Measurements from ENCODE around the gene CHRM1.
"Not testable (repeated sequence)": the region's sequence is repeated elsewhere in the genome, so short reads cannot be mapped to it uniquely, and the experiment has no call there.

CHRM1 gene

DNA sequence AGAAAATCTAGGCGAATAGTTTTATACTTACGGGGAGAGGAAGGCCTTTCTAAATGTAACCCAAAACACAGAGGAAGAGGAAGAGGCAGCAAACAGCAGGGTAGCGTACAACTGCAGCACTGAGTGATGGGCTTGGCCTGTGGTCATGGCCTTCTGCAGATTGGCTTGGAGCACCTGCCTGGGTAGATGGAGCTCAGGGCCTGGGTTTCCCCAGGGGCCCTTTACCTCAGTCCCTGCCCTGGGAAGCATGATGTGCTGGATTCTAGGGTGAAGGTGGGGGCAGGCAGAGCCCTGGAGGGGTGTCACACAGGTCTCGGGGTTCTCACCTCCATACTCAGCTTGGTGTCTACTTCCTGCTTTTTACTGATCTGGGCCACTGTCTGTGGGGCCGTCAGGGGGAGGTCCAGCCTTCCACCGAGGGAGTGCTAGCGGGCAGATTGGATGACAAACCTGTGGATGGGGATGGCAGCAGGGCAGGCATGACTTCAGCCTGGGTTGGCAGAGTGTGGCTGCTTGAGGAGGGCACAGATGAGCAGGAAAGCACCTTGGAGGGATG, 27.7 kb upstream of the CHRM1 start:
- TF ChIP-seq POLR2AphosphoS5 (IDR thresholded peaks at IDR 0.05; ENCODE audit: low read depth), result no peak
- no peak for TF ChIP-seq GABPA (IDR thresholded peaks at IDR 0.05; ENCODE audit: low read depth)
- Histone ChIP-seq H3K27me3 (ENCODE audit: insufficient read depth, poor library complexity, severe bottlenecking) (peaks cover 8% of the 10 kb centered on the region), H3K27ac (replicated peaks) (no peak overlapping the region), H3K4me3 (replicated peaks; ENCODE audit: insufficient read depth, low read length) (no peak overlapping the region)
- no peak for DNase-seq (ENCODE audit: low read depth in 1 of 2, low spot score in 1 of 2)

DNA sequence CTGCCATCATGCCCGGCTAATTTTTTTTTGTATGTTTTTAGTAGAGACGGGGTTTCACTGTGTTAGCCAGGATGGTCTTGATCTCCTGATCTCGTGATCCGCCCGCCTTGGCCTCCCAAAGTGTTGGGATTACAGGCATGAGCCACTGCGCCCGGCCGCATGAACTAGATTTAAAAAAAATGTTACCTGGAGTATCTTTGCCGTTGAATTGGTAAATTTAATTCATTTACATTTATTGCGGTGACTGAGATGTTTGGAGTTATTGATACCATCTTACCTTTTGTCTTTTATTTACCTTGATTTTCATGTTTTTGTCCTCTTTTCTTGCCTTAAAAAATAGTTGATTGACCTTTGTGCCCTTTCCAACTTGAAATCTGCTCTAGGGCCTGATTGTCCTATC, 24.4 kb upstream of the CHRM1 start:
- H3K27ac ChIP-seq (replicated peaks); DNase-seq (ENCODE audit: low read depth in 1 of 2, low spot score in 1 of 2); H3K27me3 ChIP-seq (ENCODE audit: insufficient read depth, poor library complexity, severe bottlenecking); H3K4me3 ChIP-seq (replicated peaks; ENCODE audit: insufficient read depth, low read length): not testable (repeated sequence)

DNA sequence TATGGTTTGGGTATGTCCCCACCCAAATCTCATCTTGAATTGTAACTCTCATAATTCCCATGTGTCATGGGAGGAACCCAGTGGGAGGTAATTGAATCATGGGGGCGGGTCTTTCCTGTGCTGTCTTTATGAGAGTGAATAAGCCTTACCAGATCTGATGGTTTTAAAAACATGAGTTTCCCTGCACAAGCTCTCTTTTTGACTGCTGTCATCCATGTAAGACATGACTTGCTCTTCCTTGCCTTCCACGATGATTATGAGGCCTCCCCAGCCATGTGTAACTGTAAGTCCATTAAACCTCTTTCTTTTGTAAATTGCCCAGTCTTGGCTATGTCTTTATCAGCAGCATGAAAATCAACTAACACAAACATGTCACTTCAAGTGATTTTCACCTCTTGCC, 16.4 kb upstream of the CHRM1 start:
- not testable (repeated sequence) for H3K27ac ChIP-seq (replicated peaks); H3K27me3 ChIP-seq (ENCODE audit: insufficient read depth, poor library complexity, severe bottlenecking); DNase-seq (ENCODE audit: low read depth in 1 of 2, low spot score in 1 of 2); H3K4me3 ChIP-seq (replicated peaks; ENCODE audit: insufficient read depth, low read length)

DNA sequence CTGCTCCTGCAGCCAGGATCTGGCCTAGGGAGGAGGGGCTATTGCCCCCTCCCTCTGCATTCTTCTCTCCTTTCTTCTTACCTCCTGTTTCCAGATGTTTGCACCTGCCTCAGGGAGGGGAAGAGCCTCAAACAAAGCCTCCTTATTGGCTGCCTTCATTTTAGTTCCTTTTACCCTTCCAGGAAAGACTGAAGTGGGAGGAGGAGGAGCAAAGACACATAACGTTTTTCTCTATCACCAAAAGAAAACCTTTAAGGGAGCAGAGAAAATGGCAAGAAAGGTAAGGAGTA, 13.3 kb upstream of the CHRM1 start:
- Histone ChIP-seq H3K27me3 (ENCODE audit: insufficient read depth, poor library complexity, severe bottlenecking) (peaks cover 12% of the 10 kb centered on the region), H3K4me3 (replicated peaks; ENCODE audit: insufficient read depth, low read length) (no peak overlapping the region), H3K27ac (replicated peaks) (no peak overlapping the region)
- no peak for DNase-seq (ENCODE audit: low read depth in 1 of 2, low spot score in 1 of 2)
- TF ChIP-seq SPI1 (IDR thresholded peaks at IDR 0.05; ENCODE audit: borderline replicate concordance, low read depth), result no peak
- TF ChIP-seq, protein P1, sequence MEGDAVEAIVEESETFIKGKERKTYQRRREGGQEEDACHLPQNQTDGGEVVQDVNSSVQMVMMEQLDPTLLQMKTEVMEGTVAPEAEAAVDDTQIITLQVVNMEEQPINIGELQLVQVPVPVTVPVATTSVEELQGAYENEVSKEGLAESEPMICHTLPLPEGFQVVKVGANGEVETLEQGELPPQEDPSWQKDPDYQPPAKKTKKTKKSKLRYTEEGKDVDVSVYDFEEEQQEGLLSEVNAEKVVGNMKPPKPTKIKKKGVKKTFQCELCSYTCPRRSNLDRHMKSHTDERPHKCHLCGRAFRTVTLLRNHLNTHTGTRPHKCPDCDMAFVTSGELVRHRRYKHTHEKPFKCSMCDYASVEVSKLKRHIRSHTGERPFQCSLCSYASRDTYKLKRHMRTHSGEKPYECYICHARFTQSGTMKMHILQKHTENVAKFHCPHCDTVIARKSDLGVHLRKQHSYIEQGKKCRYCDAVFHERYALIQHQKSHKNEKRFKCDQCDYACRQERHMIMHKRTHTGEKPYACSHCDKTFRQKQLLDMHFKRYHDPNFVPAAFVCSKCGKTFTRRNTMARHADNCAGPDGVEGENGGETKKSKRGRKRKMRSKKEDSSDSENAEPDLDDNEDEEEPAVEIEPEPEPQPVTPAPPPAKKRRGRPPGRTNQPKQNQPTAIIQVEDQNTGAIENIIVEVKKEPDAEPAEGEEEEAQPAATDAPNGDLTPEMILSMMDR (IDR thresholded peaks at IDR 0.05; ENCODE audit: insufficient read depth, low read length), result no peak
- no peak for TF ChIP-seq GABPA (IDR thresholded peaks at IDR 0.05; ENCODE audit: low read depth)
- TF ChIP-seq, protein P2, sequence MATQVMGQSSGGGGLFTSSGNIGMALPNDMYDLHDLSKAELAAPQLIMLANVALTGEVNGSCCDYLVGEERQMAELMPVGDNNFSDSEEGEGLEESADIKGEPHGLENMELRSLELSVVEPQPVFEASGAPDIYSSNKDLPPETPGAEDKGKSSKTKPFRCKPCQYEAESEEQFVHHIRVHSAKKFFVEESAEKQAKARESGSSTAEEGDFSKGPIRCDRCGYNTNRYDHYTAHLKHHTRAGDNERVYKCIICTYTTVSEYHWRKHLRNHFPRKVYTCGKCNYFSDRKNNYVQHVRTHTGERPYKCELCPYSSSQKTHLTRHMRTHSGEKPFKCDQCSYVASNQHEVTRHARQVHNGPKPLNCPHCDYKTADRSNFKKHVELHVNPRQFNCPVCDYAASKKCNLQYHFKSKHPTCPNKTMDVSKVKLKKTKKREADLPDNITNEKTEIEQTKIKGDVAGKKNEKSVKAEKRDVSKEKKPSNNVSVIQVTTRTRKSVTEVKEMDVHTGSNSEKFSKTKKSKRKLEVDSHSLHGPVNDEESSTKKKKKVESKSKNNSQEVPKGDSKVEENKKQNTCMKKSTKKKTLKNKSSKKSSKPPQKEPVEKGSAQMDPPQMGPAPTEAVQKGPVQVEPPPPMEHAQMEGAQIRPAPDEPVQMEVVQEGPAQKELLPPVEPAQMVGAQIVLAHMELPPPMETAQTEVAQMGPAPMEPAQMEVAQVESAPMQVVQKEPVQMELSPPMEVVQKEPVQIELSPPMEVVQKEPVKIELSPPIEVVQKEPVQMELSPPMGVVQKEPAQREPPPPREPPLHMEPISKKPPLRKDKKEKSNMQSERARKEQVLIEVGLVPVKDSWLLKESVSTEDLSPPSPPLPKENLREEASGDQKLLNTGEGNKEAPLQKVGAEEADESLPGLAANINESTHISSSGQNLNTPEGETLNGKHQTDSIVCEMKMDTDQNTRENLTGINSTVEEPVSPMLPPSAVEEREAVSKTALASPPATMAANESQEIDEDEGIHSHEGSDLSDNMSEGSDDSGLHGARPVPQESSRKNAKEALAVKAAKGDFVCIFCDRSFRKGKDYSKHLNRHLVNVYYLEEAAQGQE (IDR thresholded peaks at IDR 0.05; ENCODE audit: insufficient replicate concordance, low read depth), result no peak
- no peak for TF ChIP-seq POLR2AphosphoS5 (IDR thresholded peaks at IDR 0.05; ENCODE audit: low read depth)

DNA sequence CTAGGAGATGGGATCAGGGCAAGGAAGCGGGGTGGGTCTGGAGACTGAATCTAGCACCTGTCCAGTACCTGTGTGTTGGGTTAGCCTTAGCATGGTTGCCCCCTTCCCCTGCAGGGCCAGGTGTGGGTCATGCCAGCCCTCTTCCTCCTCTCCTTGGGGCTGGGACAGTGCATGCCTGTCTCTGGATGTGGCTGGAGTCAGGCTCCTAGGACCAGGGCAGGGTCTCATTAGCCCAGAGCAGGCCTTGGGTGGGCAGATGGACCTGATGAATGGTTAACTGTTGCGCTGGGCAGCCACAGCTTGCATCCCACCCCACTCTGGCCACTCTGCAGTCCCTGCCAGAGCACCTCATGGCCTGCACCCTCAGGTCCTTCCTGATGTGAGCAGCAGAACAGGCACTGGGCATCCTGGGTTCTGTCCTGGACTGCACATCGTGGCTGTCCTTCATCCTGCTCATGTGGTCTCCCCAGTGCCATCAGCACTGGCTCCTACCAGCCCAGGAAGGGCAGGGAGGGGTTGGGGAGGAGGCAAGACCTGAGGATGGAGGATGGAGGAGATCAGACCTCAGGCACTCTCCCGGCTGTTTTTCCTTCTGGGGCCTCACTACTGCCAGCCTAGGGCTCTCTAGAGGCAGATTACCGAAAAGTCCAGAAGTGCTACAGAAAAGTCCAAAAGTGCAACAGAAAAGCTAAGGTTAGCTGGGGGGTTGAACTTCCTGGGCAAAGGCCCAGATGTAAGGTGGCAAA, 12.8 kb upstream of the CHRM1 start:
- DNase-seq (ENCODE audit: low read depth in 1 of 2, low spot score in 1 of 2), result no peak
- Histone ChIP-seq H3K27me3 (ENCODE audit: insufficient read depth, poor library complexity, severe bottlenecking) (peaks cover 14% of the 10 kb centered on the region), H3K27ac (replicated peaks) (no peak overlapping the region), H3K4me3 (replicated peaks; ENCODE audit: insufficient read depth, low read length) (no peak overlapping the region)
- no peak for TF ChIP-seq POLR2AphosphoS5 (IDR thresholded peaks at IDR 0.05; ENCODE audit: low read depth)
- TF ChIP-seq, protein P2 (IDR thresholded peaks at IDR 0.05; ENCODE audit: insufficient replicate concordance, low read depth), result no peak
- no peak for TF ChIP-seq GABPA (IDR thresholded peaks at IDR 0.05; ENCODE audit: low read depth)
- no peak for TF ChIP-seq SPI1 (IDR thresholded peaks at IDR 0.05; ENCODE audit: borderline replicate concordance, low read depth)
- TF ChIP-seq, protein P1 (IDR thresholded peaks at IDR 0.05; ENCODE audit: insufficient read depth, low read length), result no peak

Measured in HL-60 (cell line).